Ascending aorta (tissue), 2 donors: ENCODE results near the gene PGA4. TPM values are rescaled to one million over a fixed set of nuclear protein-coding genes. Genes with fewer than 3 reads are reported as not detected.

ENCODE experiments used
- DNase-seq, 2 donors: peaks; one replicate each; pipeline ENCODE4 v3.0.0-alpha.2; 2019; ENCODE audit warnings: low spot score in 2 of 2
- H3K27ac ChIP-seq, 2 donors: fragments of 200-600 bp; sonication (generic); one replicate each; pipeline ENCODE4 v1.5.1; 2016 to 2017; ENCODE audit warnings: mild to moderate bottlenecking in 1 of 2
- H3K27me3 ChIP-seq: fragments of 200-600 bp; sonication (generic); one replicate; pipeline ENCODE4 v1.5.1; 2017
- H3K36me3 ChIP-seq, 2 donors: fragments of 200-600 bp; sonication (generic); one replicate each; pipeline ENCODE4 v1.5.1; 2016
- H3K4me1 ChIP-seq, 2 donors: fragments of 200-600 bp; sonication (generic); one replicate each; pipeline ENCODE4 v1.5.1; 2016 to 2017; ENCODE audit warnings: mild to moderate bottlenecking in 1 of 2
- H3K4me3 ChIP-seq, 2 donors: fragments of 200-600 bp; sonication (generic); one replicate each; pipeline ENCODE4 v1.5.1; 2016 to 2017; ENCODE audit warnings: mild to moderate bottlenecking in 1 of 2
- H3K9me3 ChIP-seq, 2 donors: fragments of 200-600 bp; sonication (generic); one replicate each; pipeline ENCODE4 v1.5.1; 2016
- intact Hi-C: fragments of 100-400 bp; cut with DNase I; formaldehyde crosslinking; loops from one replicate; pipeline ENCODE4 v1.15.1; 2023
- total RNA-seq: library from RNA; depleted of rRNA; stranded (reverse); fragments of >200 nt; gene quantifications from one replicate; pipeline ENCODE4 v1.1.0, GENCODE V29; 2016
- TF ChIP-seq, protein P1 (sequence below), 3 experiments: fragments of 200-600 bp in 2 of 3; fragments of 450-650 bp in 1 of 3; sonication (generic) in 2 of 3; IDR thresholded peaks; one replicate each; pipeline ENCODE4 v1.5.1; 2016 to 2019; ENCODE audit warnings: antibody characterized with exemption in 3 of 3, mild to moderate bottlenecking in 1 of 3, moderate library complexity in 1 of 3

PGA4 gene
- total RNA-seq, 1 donor from 2014 or later: 75.7 TPM

DNA sequence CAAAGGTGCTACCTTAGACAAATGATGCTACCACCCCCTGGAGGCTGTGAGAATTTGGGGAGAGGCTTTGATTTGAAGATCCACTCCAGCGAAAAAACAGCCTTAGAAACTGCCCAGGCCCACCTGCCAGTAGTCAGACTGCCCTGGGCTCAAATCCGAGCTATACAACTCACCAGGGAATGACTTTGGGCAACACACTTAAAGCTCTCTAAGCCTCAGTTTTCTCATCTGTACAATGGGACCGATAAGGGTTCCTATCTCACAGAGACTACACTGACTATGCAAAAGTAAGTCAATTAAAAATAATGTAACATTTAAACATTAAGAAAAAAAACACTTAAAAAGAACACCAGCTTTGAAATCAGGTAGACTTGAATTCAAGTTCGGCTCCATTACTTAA is 53.0 kb downstream of the PGA4 start:
- Histone ChIP-seq H3K27me3 (no peaks in the 10 kb centered on the region), H3K4me1 (no peaks in the 10 kb centered on the region), H3K9me3 (no peaks in the 10 kb centered on the region), H3K36me3 (no peaks in the 10 kb centered on the region), H3K4me3 (no peak overlapping the region), H3K27ac (no peak overlapping the region)
- TF ChIP-seq, protein P1, sequence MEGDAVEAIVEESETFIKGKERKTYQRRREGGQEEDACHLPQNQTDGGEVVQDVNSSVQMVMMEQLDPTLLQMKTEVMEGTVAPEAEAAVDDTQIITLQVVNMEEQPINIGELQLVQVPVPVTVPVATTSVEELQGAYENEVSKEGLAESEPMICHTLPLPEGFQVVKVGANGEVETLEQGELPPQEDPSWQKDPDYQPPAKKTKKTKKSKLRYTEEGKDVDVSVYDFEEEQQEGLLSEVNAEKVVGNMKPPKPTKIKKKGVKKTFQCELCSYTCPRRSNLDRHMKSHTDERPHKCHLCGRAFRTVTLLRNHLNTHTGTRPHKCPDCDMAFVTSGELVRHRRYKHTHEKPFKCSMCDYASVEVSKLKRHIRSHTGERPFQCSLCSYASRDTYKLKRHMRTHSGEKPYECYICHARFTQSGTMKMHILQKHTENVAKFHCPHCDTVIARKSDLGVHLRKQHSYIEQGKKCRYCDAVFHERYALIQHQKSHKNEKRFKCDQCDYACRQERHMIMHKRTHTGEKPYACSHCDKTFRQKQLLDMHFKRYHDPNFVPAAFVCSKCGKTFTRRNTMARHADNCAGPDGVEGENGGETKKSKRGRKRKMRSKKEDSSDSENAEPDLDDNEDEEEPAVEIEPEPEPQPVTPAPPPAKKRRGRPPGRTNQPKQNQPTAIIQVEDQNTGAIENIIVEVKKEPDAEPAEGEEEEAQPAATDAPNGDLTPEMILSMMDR (IDR thresholded peaks at IDR 0.05): no peak
- intact Hi-C loops: no loop called here
- DNase-seq: no peak

DNA sequence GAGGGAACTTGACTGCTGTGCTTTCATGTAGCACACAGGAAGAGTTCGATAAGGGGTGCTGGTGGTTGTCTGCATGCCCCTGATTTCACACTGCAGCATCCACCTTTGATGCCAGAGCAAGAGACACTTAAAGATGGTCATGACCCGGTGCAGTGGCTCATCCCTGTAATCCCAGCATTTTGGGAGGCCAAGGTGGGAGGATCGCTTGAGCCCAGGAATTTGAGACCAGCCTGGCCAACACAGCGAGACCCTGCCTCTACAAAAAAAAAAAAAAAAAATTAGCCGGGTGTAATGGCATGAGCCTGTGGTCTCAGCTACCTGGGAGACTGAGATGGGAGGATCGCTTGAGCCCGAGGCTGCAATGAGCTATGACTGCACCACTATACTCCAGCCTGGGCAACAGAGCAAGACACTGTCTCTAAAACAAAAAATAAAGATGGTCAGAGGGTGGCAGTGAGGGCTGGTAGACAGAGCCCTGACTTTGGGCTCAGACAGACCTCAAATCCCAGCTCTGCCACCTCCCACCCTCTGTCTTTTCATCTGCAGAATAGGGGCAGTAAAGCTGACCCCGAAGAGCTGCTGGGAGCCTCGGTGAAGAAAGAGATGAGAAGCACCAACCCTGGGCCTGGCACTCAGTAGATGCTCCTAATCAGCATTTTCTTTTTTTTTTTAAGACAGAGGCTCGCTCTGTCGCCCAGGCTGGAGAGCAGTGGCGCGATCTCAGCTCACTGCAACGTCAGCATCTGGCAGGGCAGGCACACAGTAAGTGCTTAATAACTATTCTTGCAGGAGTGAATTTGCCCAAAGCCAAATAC is 55.2 kb downstream of the PGA4 start:
- Histone ChIP-seq H3K27me3 (no peaks in the 10 kb centered on the region), H3K9me3 (no peaks in the 10 kb centered on the region), H3K27ac (no peak overlapping the region), H3K4me1 (no peaks in the 10 kb centered on the region), H3K36me3 (peaks cover 0 to 4% of the 10 kb centered on the region in 2 donors), H3K4me3 (no peak overlapping the region)
- DNase-seq: no peak
- intact Hi-C loops: no loop called here
- TF ChIP-seq, protein P1 (IDR thresholded peaks at IDR 0.05): no peak

DNA sequence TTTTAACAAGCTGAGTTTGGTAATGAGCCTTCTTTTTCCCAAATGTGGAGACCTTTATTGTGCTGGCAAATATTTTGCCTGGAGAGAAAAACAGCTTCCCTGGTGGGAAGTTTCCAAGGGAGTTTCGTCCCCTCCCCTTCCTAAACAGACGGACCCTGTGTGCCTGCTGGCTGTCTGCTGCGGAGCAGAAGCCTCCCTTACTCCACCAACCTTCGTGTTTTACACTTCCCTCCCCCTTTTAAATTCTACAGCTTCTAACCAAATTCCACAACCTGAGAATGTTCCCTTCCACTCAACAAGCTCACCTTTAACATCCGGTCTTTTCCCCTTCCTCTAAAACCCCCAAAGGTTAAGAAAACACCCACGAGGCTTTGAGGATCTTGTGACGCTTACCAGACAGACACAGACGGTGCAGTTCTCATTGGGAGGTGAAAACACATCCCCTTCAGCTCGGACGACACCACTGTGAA is 55.9 kb downstream of the PGA4 start:
- intact Hi-C loops: no loop called here
- H3K36me3 ChIP-seq: peaks cover 0 to 4% of the 10 kb centered on the region in 2 donors
- TF ChIP-seq, protein P1 (IDR thresholded peaks at IDR 0.05): no peak
- no peak overlapping the region for H3K4me3 ChIP-seq
- H3K9me3 ChIP-seq: no peaks in the 10 kb centered on the region
- DNase-seq: no peak
- no peak overlapping the region for H3K27ac ChIP-seq
- H3K27me3 ChIP-seq: no peaks in the 10 kb centered on the region
- no peaks in the 10 kb centered on the region for H3K4me1 ChIP-seq

DNA sequence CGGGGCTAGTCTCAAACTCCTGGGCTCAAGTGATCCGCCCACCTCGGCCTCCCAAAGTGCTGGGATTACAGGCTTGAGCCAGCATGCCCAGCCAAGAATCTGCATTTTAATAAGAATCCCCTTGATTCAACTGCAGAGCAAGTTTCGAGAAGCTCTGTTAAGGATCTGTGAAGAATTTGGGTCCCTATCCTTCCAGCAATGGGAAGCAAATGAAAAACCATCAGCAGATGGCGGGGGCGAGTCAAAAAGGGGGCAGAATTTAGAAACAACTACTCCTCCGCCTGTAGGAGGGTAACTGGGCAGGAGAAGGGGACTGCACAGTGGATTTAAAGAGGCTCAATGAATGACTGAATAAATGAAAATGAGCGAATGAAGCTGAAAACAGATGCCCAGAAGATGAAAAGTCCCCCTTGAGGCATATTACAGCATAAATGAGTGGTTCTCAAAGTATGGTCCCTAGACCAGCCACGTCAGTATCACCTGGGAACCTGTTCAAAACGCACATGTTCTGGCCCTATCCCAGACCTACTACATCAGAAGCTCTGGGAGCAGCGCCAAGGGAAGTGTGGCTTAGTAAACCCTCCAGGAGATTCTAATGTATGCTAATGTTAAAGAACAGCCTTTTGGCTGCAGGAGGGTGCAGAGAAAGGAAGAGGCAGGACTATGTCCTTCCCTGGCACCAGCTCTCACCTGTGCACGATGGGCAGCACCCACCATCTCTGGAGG is 58.0 kb downstream of the PGA4 start:
- Histone ChIP-seq H3K27me3 (no peaks in the 10 kb centered on the region), H3K4me1 (no peaks in the 10 kb centered on the region), H3K9me3 (no peaks in the 10 kb centered on the region), H3K36me3 (peaks cover 0 to 4% of the 10 kb centered on the region in 2 donors), H3K4me3 (no peak overlapping the region), H3K27ac (no peak overlapping the region)
- no peak for DNase-seq
- intact Hi-C loops: no loop called here
- TF ChIP-seq, protein P1 (IDR thresholded peaks at IDR 0.05): no peak

DNA sequence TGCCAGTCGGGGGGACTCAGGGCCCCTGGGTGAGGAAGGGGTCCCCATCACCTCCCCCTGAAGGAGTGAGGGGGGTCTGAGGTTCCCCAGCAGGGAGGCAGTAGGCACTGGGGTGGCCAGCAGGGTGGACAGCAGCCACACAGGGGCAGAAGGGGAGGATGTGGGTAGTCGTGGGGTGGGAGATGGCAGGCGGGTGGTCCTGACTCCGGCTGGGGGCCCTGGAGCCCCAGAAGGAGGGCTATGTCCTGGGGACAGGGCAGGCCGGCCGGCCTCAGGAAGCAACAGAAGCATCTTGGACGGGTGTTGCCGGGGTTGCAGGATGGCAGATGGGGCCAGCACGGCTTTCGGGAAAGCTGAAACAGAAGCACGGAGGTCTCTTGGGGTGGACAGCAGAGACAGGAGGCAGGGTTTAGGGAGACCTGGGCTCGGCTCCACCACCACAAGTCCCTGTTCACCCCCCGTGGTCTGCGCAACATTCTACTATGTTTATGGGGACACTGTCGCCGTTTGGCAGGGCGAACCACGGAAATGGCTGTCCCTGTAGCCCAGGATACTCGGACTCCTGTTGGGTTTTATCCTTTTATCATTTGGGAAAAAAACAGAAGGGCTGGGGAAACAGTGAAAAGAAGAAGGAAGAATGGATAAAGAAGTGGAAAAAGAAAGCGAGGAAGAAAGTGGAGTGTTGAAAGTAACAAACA is 58.9 kb downstream of the PGA4 start:
- Histone ChIP-seq H3K4me3 (no peak overlapping the region), H3K4me1 (no peaks in the 10 kb centered on the region), H3K36me3 (peaks cover 0 to 4% of the 10 kb centered on the region in 2 donors), H3K27ac (no peak overlapping the region), H3K9me3 (no peaks in the 10 kb centered on the region), H3K27me3 (no peaks in the 10 kb centered on the region)
- intact Hi-C loops: no loop called here
- DNase-seq: no peak
- TF ChIP-seq, protein P1 (IDR thresholded peaks at IDR 0.05): no peak

Other genes starting within 250 kb of the PGA4 start
- gene CD5, start 119.9 kb upstream of the PGA4 start, total RNA-seq: 1.3 TPM
- 25.8 TPM for gene VPS37C, start 60.9 kb upstream of the PGA4 start, total RNA-seq
- gene PGA3, start 18.8 kb upstream of the PGA4 start, total RNA-seq: 26.8 TPM
- gene PGA5, start 18.8 kb downstream of the PGA4 start, total RNA-seq: 2.0 TPM
- gene VWCE, start 73.0 kb downstream of the PGA4 start, total RNA-seq: 19.2 TPM
- 130 TPM for gene DDB1, start 110.8 kb downstream of the PGA4 start, total RNA-seq
- 7.3 TPM for gene TKFC, start 110.9 kb downstream of the PGA4 start, total RNA-seq
- 215 TPM for gene CYB561A3, start 139.5 kb downstream of the PGA4 start, total RNA-seq
- 44.9 TPM for gene TMEM138, start 140.0 kb downstream of the PGA4 start, total RNA-seq
- 64.9 TPM for gene TMEM216, start 170.2 kb downstream of the PGA4 start, total RNA-seq
- gene CPSF7, start 207.6 kb downstream of the PGA4 start, total RNA-seq: 22.9 TPM
- gene SDHAF2, start 207.8 kb downstream of the PGA4 start, total RNA-seq: 13.6 TPM